Karpas-422 (cell line): ENCODE data around the gene ADRB2. TPM values are rescaled to one million over a fixed set of nuclear protein-coding genes. Genes with fewer than 3 reads are reported as not detected.

ENCODE experiments used
- DNase-seq: peaks from one replicate; pipeline ENCODE4 v3.0.0-alpha.2; 2015
- H2AFZ ChIP-seq: fragments of 200-600 bp; sonication (generic); 2 replicates; pipeline ENCODE4 v1.6.1; 2014; ENCODE audit warnings: antibody characterized with exemption, low read length, mixed read lengths
- H3K27ac ChIP-seq: fragments of 200-600 bp; sonication (generic); 2 replicates; pipeline ENCODE4 v1.5.1; 2014; ENCODE audit warnings: mild to moderate bottlenecking, low read length, moderate library complexity
- H3K27me3 ChIP-seq: fragments of 200-600 bp; sonication (generic); 2 replicates; pipeline ENCODE4 v1.6.1; 2014; ENCODE audit warnings: low read length, mixed read lengths
- H3K36me3 ChIP-seq: fragments of 200-600 bp; sonication (generic); 2 replicates; pipeline ENCODE4 v1.6.1; 2014; ENCODE audit warnings: low read length, mixed read lengths; ENCODE audit not compliant: insufficient read depth
- H3K4me1 ChIP-seq: fragments of 200-600 bp; sonication (generic); 2 replicates; pipeline ENCODE4 v1.6.1; 2014; ENCODE audit warnings: mild to moderate bottlenecking, low read length, mixed read lengths
- H3K4me2 ChIP-seq: fragments of 200-600 bp; sonication (generic); 2 replicates; pipeline ENCODE4 v1.6.1; 2014; ENCODE audit warnings: low read length, low read depth, mild to moderate bottlenecking; ENCODE audit not compliant: poor library complexity, severe bottlenecking
- H3K4me3 ChIP-seq: fragments of 200-600 bp; sonication (generic); 2 replicates; pipeline ENCODE4 v1.5.1; 2014; ENCODE audit warnings: mild to moderate bottlenecking, antibody characterized with exemption, low read length, mixed read lengths
- H3K79me2 ChIP-seq: fragments of 200-600 bp; sonication (generic); 2 replicates; pipeline ENCODE4 v1.6.1; 2014; ENCODE audit warnings: mild to moderate bottlenecking, low read length, mixed read lengths
- H3K9ac ChIP-seq: fragments of 200-600 bp; sonication (generic); 2 replicates; pipeline ENCODE4 v1.6.0; 2014; ENCODE audit warnings: low read length
- H3K9me2 ChIP-seq: fragments of 200-600 bp; sonication (generic), shearing (Covaris generic); replicated peaks from 2 replicates; pipeline ENCODE4 v1.6.0; 2014; ENCODE audit warnings: mild to moderate bottlenecking, low read length, moderate library complexity; ENCODE audit not compliant: insufficient read depth
- H3K9me3 ChIP-seq: fragments of 300-700, 200-600 bp; sonication (generic); 2 replicates; pipeline ENCODE4 v1.6.1; 2014; ENCODE audit warnings: low read length, mixed read lengths
- H4K20me1 ChIP-seq: fragments of 200-600 bp; sonication (generic); 2 replicates; pipeline ENCODE4 v1.6.1; 2014; ENCODE audit warnings: mild to moderate bottlenecking, antibody characterized with exemption, low read length, low read depth; ENCODE audit not compliant: insufficient read depth
- total RNA-seq: library from RNA; depleted of rRNA; stranded (reverse); fragments of >200 nt; shearing (Covaris generic); gene quantifications from 2 replicates; pipeline ENCODE4 v1.2.3, GENCODE V29; 2014; ENCODE audit warnings: low replicate concordance

ADRB2 gene
- total RNA-seq, 1 experiment from 2014 or later, result 39.9 TPM

- Histone ChIP-seq H3K9me2 (no peaks in the 10 kb centered on the region), H3K4me1 (peaks cover 78% of the 10 kb centered on the region), H3K36me3 (no peaks in the 10 kb centered on the region), H3K4me2 (peak overlapping the region; percentile 83), H3K9ac (peak overlapping the region; percentile 69), H3K79me2 (no peaks in the 10 kb centered on the region), H4K20me1 (no peaks in the 10 kb centered on the region), H3K27ac (peak overlapping the region; percentile 98), H3K27me3 (no peaks in the 10 kb centered on the region), H3K9me3 (no peaks in the 10 kb centered on the region), H3K4me3 (peak overlapping the region; percentile 51; the same call in 1 of the 2 replicates), H2AFZ (peak overlapping the region; percentile 9; the same call in 1 of the 2 replicates)
- DNase-seq, result peak; percentile 49
Observed at GRCh38 chr5:148817606-148818005, 8.8 kb upstream of the ADRB2 start.

- peak overlapping the region; percentile 35 for H3K27ac ChIP-seq
- no peak overlapping the region for H3K9ac ChIP-seq
- H3K36me3 ChIP-seq, result no peaks in the 10 kb centered on the region
- no peaks in the 10 kb centered on the region for H3K9me2 ChIP-seq
- H3K79me2 ChIP-seq, result no peaks in the 10 kb centered on the region
- DNase-seq, result peak; percentile 73
- H3K9me3 ChIP-seq, result no peaks in the 10 kb centered on the region
- H2AFZ ChIP-seq, result no peak overlapping the region
- H3K27me3 ChIP-seq, result no peaks in the 10 kb centered on the region
- no peak overlapping the region for H3K4me2 ChIP-seq
- H3K4me1 ChIP-seq, result peaks cover 86% of the 10 kb centered on the region
- H4K20me1 ChIP-seq, result no peaks in the 10 kb centered on the region
- H3K4me3 ChIP-seq, result no peak overlapping the region
Observed at GRCh38 chr5:148820461-148821395, 5.7 kb upstream of the ADRB2 start.

- H3K4me1 ChIP-seq, result peaks cover 79% of the 10 kb centered on the region
- no peak overlapping the region for H2AFZ ChIP-seq
- H3K9me3 ChIP-seq, result no peaks in the 10 kb centered on the region
- no peak for DNase-seq
- peaks cover 24% of the 10 kb centered on the region for H3K79me2 ChIP-seq
- no peaks in the 10 kb centered on the region for H3K9me2 ChIP-seq
- H3K27me3 ChIP-seq, result no peaks in the 10 kb centered on the region
- H3K4me3 ChIP-seq, result no peak overlapping the region
- H3K9ac ChIP-seq, result no peak overlapping the region
- no peaks in the 10 kb centered on the region for H3K36me3 ChIP-seq
- H4K20me1 ChIP-seq, result peaks cover 23% of the 10 kb centered on the region
- H3K4me2 ChIP-seq, result peak overlapping the region; percentile 9
- H3K27ac ChIP-seq, result no peak overlapping the region
Observed at GRCh38 chr5:148823871-148824270, 2.5 kb upstream of the ADRB2 start.

- Histone ChIP-seq H4K20me1 (peaks cover 38% of the 10 kb centered on the region), H3K36me3 (no peaks in the 10 kb centered on the region), H3K9me3 (no peaks in the 10 kb centered on the region), H3K4me2 (peak overlapping the region; percentile 84), H3K4me3 (peak overlapping the region; percentile 78), H2AFZ (peak overlapping the region; percentile 26; the same call in 1 of the 2 replicates), H3K4me1 (peaks cover 81% of the 10 kb centered on the region), H3K79me2 (peaks cover 35% of the 10 kb centered on the region), H3K9me2 (no peaks in the 10 kb centered on the region), H3K9ac (peak overlapping the region; percentile 68), H3K27me3 (no peaks in the 10 kb centered on the region), H3K27ac (peak overlapping the region; percentile 63)
- DNase-seq, result no peak
Observed at GRCh38 chr5:148825716-148826052, 727 bp upstream of the ADRB2 start.

- H3K4me3 ChIP-seq, result peak overlapping the region; percentile 78
- H3K9ac ChIP-seq, result peak overlapping the region; percentile 79
- H3K36me3 ChIP-seq, result no peaks in the 10 kb centered on the region
- H3K9me3 ChIP-seq, result no peaks in the 10 kb centered on the region
- DNase-seq, result no peak
- no peaks in the 10 kb centered on the region for H3K9me2 ChIP-seq
- H3K27me3 ChIP-seq, result no peaks in the 10 kb centered on the region
- peak overlapping the region; percentile 84 for H3K4me2 ChIP-seq
- H3K79me2 ChIP-seq, result peaks cover 37% of the 10 kb centered on the region
- H3K4me1 ChIP-seq, result peaks cover 81% of the 10 kb centered on the region
- H2AFZ ChIP-seq, result no peak overlapping the region
- H3K27ac ChIP-seq, result peak overlapping the region; percentile 92
- H4K20me1 ChIP-seq, result peaks cover 38% of the 10 kb centered on the region
Observed at GRCh38 chr5:148826739-148827070, 294 bp downstream of the ADRB2 start.

GRCh38 chr5:148827723-148828122 lies 1.3 kb downstream of the ADRB2 start:
- no peaks in the 10 kb centered on the region for H3K9me3 ChIP-seq
- H3K36me3 ChIP-seq, result no peaks in the 10 kb centered on the region
- DNase-seq, result peak; percentile 71
- H3K4me2 ChIP-seq, result peak overlapping the region; percentile 84
- H3K9ac ChIP-seq, result peak overlapping the region; percentile 79
- peaks cover 87% of the 10 kb centered on the region for H3K4me1 ChIP-seq
- H3K4me3 ChIP-seq, result peak overlapping the region; percentile 78
- H3K27ac ChIP-seq, result peak overlapping the region; percentile 92
- H3K27me3 ChIP-seq, result no peaks in the 10 kb centered on the region
- no peak overlapping the region for H2AFZ ChIP-seq
- peaks cover 41% of the 10 kb centered on the region for H3K79me2 ChIP-seq
- H4K20me1 ChIP-seq, result peaks cover 43% of the 10 kb centered on the region
- H3K9me2 ChIP-seq, result no peaks in the 10 kb centered on the region

- H2AFZ ChIP-seq, result no peak overlapping the region
- H3K9me2 ChIP-seq, result no peaks in the 10 kb centered on the region
- no peaks in the 10 kb centered on the region for H3K27me3 ChIP-seq
- H3K4me1 ChIP-seq, result peaks cover 86% of the 10 kb centered on the region
- no peaks in the 10 kb centered on the region for H3K9me3 ChIP-seq
- peak overlapping the region; percentile 92 for H3K27ac ChIP-seq
- H3K9ac ChIP-seq, result peak overlapping the region; percentile 79
- H3K4me3 ChIP-seq, result peak overlapping the region; percentile 78
- H4K20me1 ChIP-seq, result peaks cover 47% of the 10 kb centered on the region
- H3K36me3 ChIP-seq, result no peaks in the 10 kb centered on the region
- H3K79me2 ChIP-seq, result peaks cover 44% of the 10 kb centered on the region
- DNase-seq, result peak; percentile 76
- peak overlapping the region; percentile 84 for H3K4me2 ChIP-seq
Observed at GRCh38 chr5:148828511-148829247, 2.3 kb downstream of the ADRB2 start.

- peaks cover 86% of the 10 kb centered on the region for H3K4me1 ChIP-seq
- H2AFZ ChIP-seq, result no peak overlapping the region
Observed at GRCh38 chr5:148829248-148829594, 2.8 kb downstream of the ADRB2 start.

More at GRCh38 chr5:148829248-148829594, 2.8 kb downstream of the ADRB2 start:
- H3K79me2 ChIP-seq, result peaks cover 44% of the 10 kb centered on the region
- no peaks in the 10 kb centered on the region for H3K27me3 ChIP-seq
- peak overlapping the region; percentile 79 for H3K9ac ChIP-seq
- H3K4me3 ChIP-seq, result peak overlapping the region; percentile 78
- no peaks in the 10 kb centered on the region for H3K9me2 ChIP-seq
- peak overlapping the region; percentile 84 for H3K4me2 ChIP-seq
- peaks cover 47% of the 10 kb centered on the region for H4K20me1 ChIP-seq
- peak overlapping the region; percentile 92 for H3K27ac ChIP-seq
- H3K9me3 ChIP-seq, result no peaks in the 10 kb centered on the region
- H3K36me3 ChIP-seq, result no peaks in the 10 kb centered on the region
- peak; percentile 69 for DNase-seq
